Activated CD8-positive, alpha-beta memory T cell treated with anti-CD3 and anti-CD28 coated beads for 36 hours (primary cell): ENCODE measurements around the gene FUT2. TPM values are rescaled to one million over a fixed set of nuclear protein-coding genes. Genes with fewer than 3 reads are reported as not detected.
"Not testable (repeated sequence)": the region's sequence is repeated elsewhere in the genome, so short reads cannot be mapped to it uniquely, and the experiment has no call there.

ENCODE experiments used
- CTCF ChIA-PET: fragments of 350-600 bp; sonication (Branson Sonifier 250); formaldehyde crosslinking; loops from one replicate; lab custom pipeline; 2021; ENCODE audit warnings: antibody characterized with exemption; lab: Charles Lee
- POLR2A ChIA-PET: fragments of 350-600 bp; sonication (Branson Sonifier 250); formaldehyde crosslinking; loops from one replicate; lab custom pipeline; 2021; ENCODE audit warnings: antibody characterized with exemption; lab: Charles Lee
- total RNA-seq, 2 experiments: library from RNA; stranded (reverse); gene quantifications; one replicate each; pipeline ENCODE4 v1.2.3, GENCODE V29; 2021

Gene FUT2
- total RNA-seq, 2 experiments from 2014 or later: not detected

DNA sequence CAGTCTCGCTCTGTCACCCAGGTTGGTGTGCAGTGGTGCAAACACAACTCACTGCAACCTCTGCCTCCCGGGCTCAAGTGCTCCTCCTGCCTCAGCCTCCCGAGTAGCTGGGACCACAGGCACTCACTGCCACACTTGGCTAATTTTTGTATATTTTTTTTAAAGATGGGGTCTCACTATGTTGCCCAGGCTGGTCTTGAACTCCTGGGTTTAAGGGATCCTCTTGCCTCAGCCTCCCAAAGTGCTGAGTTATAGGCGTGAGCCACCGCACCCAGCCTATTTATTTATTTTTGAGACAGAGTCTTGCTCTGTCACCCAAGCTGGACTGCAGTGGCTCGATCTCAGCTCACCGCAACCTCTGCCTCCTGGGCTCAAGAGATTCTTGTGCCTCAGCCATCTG lies 9.1 kb upstream of the FUT2 start:
- CTCF ChIA-PET, POLR2A ChIA-PET: not testable (repeated sequence)

DNA sequence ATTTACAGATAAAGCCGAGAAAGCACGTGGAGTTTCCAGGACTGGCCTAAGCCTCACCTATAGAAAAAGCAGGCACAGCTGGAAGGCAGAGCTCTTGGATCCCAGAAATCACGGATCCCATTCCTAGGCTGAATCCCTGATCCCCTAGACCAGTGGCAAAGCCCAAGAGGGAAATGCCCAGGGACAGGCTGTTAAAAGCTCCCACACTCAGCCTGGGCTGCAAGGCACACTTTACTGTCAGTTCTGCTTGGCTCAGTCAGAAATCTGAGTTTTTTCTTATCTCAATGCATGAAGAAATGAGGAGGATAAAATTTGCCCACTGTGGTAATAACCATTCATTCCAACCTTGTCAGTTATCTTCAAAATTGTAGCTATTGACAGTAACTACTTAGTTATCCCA lies 8.0 kb upstream of the FUT2 start:
- CTCF ChIA-PET: interaction anchor here (0.9 kb wide), 1 partner anchor 284 kb away, joined by 3 read pairs; no protein-coding TSS in a partner anchor
- POLR2A ChIA-PET: no interaction called here

DNA sequence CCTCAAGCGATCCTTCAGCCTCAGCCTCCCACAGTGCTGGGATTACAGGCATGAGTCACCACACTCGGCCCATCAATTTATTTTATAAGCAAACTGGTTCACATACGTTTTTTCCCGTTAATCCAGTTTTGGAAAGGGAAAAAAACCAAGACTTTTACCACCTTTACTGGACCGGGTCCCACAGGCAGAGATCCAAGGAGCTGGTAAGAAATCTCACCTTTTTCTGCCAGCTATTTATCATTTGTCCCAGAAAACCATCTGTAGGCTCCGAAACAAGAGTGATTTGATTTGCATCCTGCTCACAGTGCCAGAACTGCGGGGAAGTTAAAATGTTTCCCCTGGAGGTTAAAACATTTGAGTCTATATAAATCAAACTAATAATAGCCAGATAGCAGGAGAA lies 6.3 kb upstream of the FUT2 start:
- POLR2A ChIA-PET: no interaction called here
- CTCF ChIA-PET: interaction anchor here (0.5 kb wide), 1 partner anchor 416 kb away, joined by 3 read pairs; no protein-coding TSS in a partner anchor

DNA sequence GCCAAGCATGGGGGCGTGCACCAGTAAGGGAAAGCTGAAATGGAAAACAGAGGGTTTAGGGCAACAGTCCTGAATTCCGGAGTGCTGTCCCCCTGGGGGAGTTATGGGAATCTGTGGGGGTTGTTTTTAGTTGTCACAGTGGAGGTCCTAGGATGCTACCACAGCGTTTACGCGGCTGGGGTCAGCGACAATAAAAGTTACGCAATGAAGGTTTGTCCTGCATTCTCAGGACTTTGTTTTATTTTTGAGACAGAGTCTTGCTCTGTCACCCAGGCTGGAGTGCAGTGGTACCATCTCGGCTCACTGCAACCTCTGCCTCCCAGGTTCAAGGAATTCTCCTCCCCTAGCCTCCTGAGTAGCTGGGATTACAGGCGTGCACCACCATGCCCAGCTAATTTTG lies 2.1 kb upstream of the FUT2 start:
- POLR2A ChIA-PET: not testable (repeated sequence)
- CTCF ChIA-PET: interaction anchor here (0.7 kb wide), 1 partner anchor 27 kb away, joined by 3 read pairs; no protein-coding TSS in a partner anchor

DNA sequence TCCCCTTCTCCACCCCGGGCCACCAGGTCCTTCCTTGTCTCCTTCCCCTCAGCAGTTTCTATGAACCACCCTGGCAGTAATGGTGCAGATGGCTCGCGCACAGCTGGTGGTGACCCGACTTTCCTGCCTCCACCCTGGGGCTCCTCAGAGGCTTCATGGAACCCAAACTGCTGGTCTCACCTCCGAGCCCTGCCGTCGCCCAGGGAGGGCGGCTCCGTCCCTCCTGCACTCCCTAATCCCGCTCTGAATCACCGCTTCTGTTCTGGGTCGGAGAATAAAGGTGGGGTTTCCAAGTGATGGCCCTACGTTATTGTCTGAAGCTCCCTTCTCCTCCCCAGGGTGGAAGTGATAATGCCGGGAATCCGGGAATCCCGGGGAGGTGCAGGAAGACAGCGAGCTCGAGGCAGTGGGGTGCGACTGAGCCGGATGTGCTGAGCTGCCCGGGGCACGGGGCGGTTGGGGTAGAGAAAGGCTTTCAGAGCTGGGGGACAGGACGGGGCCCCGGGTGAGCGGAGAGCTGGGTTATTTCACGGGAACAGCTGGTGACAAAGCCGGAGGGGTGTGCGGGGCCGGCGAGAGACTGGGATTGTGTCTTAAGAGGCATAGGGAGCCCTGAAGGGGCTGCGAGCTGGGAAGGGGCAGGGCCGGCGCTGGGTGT lies 711 bp downstream of the FUT2 start:
- POLR2A ChIA-PET: interaction anchor here (0.5 to 0.6 kb wide), 2 partner anchors 10 to 99 kb away, joined by 4 read pairs; no protein-coding TSS in a partner anchor

DNA sequence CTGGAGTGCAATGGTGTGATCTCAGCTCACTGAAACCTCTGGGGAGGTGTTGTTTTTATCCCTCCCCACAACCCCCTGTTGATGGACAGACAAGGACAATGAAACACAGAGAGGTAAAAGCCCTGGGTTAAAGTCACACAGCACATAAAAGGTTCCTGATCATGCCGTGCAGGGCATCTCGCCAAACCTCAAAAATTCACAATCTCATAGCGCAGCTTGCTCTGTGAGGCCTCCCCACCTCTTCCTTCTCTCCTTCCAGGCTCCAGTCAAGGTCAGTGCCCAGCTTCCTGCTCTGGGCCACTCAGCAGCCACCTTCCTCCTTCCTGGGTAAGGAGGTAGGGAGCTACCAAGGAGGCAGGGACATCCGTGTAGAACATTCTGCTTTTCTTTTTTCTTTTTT lies 2.3 kb downstream of the FUT2 start:
- CTCF ChIA-PET: interaction anchor here (0.7 kb wide), 1 partner anchor 247 kb away, joined by 4 read pairs; no protein-coding TSS in a partner anchor
- POLR2A ChIA-PET: no interaction called here

More for the DNA sequence above, 711 bp downstream of the FUT2 start:
- CTCF ChIA-PET: interaction anchor here (0.7 to 1.3 kb wide), 4 partner anchors 16 to 38 kb away, joined by 3 to 5 read pairs (median 4); no protein-coding TSS in a partner anchor

DNA sequence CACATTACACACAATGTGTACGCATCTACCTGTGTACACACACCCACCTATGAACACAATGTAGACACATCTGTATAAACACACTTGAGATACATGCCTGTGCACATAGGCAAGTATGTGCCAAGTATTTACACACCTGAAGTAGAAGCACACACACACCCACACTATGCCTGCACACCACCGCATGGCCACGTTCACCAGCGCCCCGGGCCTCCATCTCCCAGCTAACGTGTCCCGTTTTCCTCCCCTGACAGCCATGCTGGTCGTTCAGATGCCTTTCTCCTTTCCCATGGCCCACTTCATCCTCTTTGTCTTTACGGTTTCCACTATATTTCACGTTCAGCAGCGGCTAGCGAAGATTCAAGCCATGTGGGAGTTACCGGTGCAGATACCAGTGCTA lies 6.9 kb downstream of the FUT2 start:
- POLR2A ChIA-PET: no interaction called here
- CTCF ChIA-PET: no interaction called here

DNA sequence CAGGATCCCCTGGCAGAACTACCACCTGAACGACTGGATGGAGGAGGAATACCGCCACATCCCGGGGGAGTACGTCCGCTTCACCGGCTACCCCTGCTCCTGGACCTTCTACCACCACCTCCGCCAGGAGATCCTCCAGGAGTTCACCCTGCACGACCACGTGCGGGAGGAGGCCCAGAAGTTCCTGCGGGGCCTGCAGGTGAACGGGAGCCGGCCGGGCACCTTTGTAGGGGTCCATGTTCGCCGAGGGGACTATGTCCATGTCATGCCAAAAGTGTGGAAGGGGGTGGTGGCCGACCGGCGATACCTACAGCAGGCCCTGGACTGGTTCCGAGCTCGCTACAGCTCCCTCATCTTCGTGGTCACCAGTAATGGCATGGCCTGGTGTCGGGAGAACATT lies 7.5 kb downstream of the FUT2 start:
- POLR2A ChIA-PET: interaction anchor here (0.5 kb wide), 1 partner anchor 62 kb away, joined by 3 read pairs; no protein-coding TSS in a partner anchor
- CTCF ChIA-PET: interaction anchor here (0.5 kb wide), 1 partner anchor 14 kb away, joined by 3 read pairs; no protein-coding TSS in a partner anchor

DNA sequence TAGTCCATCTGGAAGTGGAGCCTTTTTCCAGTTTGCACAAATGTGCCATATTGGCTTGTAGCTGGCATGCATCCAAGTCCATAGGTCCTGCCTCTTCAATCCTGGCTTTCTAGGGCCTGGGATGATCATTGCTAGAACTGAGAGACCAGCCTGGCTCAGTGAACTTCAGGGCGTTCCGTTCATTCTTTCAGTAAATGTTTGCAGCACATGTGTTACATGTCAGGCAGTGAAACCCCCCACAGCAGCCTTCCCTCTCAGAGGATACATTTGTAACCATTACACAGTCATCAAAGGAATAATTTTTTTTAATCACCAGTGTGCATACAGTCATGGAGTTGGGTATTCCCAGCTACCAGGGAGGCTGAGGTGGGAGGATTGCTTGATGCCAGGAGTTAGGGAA lies 9.7 kb downstream of the FUT2 start:
- ChIA-PET CTCF (no interaction called here), POLR2A (no interaction called here)

DNA sequence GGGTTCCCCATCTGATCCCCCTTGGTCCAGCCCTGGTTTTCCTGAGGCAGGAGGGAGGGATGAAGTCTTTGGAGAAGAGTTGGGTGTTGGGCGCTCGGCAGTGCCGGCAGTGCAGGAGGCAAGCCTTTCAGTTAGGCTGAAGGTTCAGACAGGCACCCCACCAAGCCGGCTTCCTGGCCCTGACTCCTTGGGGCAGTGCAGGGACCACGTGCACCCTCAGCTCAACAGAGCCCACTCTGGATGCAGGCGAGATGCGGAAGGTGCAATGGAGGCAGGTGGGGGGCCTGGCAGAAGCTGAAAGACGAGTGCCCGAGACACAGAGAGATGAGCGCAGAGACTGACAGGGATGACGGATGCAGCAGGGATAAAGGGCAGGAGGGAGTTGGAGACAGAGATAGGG lies 12.7 kb downstream of the FUT2 start:
- POLR2A ChIA-PET: no interaction called here
- CTCF ChIA-PET: no interaction called here

DNA sequence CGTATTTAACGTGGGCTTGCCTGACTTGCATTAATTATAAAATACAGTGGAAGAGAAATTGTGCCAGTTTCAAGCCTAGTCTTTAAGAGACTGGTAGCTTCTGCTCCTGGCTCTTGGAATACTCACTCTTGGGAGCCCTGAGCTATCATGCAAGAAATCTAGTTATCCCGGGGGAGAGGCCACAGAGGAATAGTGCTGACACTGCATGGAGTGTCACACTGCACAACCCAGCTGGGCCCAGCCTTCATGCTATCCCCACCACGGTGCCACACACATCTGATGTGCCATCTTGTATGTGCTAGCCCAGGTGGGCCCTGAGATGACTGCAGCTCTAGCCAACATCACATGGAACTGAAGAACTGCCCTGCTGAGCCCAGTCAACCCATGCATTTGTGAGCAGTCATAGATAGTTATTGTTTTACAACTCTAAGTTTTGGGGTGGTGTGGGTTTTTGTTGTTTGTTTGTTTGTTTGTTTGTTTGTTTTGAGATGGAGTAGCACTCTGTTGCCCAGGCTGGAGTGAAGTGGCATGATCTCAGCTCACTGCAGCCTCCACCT lies 15.4 kb downstream of the FUT2 start:
- ChIA-PET CTCF (interaction anchor here (0.7 kb wide), 1 partner anchor 1632 kb away, joined by 4 read pairs; no protein-coding TSS in a partner anchor), POLR2A (interaction anchor here (0.6 kb wide), 1 partner anchor 163 kb away, joined by 4 read pairs; no protein-coding TSS in a partner anchor)

DNA sequence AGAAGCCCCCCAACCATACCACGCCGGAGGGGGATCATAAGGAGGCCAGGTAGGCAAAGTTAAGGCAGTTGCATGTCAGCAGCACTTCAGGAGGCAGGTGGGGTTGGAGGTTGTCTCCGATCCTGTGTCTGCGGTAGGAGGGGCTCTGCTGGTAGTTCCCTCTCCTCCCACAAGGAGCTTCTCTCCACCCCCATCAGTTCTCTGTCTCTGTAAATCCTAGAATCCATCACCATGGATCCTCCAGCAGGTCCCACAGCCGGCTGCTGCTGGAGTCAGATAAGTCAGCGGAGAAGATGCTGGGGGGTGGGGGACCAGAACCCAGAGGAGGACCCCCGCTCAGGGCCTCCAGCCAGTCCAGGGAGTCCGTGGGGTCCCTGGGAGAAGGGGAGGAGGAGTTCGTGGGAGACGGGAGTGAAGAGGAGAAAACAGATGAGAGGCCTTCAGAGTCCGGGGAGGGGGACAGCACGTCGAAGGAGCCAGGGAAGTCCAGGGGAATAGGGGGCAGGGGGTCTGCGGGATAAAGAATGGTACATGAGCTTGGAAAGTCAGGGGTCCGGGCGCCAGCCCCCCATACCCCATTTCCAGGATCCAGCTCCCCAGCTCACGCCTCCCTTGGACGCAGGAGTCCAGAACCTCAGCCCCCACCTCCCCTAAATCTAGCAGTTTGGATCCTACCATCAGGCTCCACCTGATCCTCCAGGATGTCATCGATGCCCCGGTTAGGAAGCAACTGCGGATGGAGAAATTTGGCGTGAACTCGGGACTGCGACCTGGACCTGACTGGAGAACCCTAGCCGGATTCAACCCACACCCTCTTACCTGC lies 17.5 kb downstream of the FUT2 start:
- ChIA-PET POLR2A (interaction anchor here (0.5 to 0.7 kb wide), 4 partner anchors 12 to 127 kb away, joined by 3 to 10 read pairs (median 4); partner anchors contain the start of gene HSD17B14), CTCF (interaction anchor here (0.9 to 1.2 kb wide), 3 partner anchors 38 to 437 kb away, joined by 3 read pairs; no protein-coding TSS in a partner anchor)

DNA sequence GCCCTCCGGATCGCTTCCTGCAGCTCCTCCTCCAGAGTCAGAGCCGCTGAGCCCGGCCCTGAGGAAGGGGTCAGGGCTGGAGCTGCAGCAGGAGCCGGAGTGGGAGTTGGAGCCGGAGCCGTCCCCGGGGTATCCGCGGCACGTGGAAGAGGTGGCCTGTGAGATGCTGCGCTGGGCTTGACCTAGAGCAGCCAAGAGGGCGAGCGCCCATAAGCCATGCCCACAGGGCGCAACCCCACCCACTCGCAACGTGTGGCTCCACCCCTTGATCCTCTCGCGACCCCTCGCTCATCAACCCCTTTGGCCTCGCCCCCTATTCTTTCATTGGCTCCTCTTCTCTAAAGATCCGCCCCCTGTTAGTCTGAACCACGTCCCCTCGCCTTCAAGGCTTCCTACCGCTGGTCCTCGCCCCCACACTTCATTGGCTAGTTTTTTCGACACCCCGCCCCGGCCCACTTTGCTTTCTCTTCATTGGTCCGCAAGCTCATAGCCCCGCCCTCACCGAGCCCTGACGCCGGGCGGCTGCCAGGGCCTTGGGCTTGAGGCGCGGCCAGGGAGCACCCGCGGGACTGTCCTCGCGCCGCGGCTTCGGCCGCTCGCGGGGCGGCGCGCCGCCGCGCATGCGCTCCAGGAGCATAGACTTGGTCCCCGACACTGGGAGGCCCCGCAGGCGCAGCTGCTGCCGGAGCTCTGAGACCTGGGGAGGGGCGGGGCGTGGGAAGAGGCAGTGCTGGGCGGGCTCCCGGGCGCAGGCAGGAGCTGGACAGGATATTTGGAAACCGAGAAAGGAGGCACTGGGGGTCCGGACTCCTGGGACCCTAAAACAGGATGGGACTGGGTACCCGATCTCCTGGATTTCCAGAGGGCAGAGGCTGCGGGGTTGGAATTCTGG lies 18.3 kb downstream of the FUT2 start:
- POLR2A ChIA-PET: interaction anchor here (0.5 kb wide), 1 partner anchor 76 kb away, joined by 3 read pairs; no protein-coding TSS in a partner anchor
- CTCF ChIA-PET: interaction anchor here (0.9 to 1.3 kb wide), 4 partner anchors 18 to 438 kb away, joined by 3 to 4 read pairs (median 3); partner anchors contain the start of gene FUT2

DNA sequence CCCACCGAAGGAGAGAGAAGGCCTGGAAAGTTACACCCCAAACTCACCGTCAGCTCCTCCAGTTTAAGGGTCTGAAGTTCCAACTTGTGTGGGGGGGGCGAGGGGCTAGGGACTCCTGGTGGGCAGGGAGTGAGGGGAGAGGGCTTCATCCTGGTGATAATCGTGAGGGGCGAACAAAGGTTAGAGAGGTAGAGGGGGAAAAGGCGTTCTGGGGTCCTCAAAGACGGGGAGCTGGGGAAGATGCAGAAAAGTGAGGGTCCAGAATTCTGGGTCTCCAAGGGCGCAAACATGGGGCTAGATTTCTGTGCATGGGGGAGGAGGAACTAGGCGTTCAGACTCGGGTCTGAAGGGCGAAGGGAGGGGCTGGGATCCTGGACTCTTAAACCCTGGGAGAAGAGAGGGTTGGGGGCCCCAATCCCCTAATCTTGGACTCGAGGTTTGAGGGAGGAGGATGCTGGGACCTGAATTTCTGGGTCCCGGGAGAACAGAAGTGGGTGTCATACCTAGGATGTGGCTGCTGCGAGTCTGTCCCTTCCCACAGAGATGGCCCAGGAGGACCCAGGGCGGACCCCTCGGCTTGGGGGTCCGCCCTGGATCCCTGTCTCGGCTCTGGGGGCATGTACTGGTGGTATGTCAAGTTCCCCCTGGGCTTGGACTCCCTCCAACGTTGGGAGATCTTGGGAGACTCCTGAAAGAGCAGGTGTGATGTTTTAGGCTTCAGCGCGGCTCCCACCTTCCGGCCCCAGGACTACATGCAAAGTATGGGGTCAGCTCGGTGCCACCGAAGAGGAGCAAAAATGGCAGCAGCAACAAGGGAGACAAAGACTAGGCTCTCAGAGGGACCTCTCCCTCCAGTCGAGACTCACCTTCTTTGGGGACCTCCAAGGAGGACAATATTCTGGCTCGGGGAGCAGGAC lies 19.2 kb downstream of the FUT2 start:
- ChIA-PET POLR2A (interaction anchor here (0.5 kb wide), 1 partner anchor 56 kb away, joined by 4 read pairs; no protein-coding TSS in a partner anchor), CTCF (interaction anchor here (1.3 kb wide), 1 partner anchor 19 kb away, joined by 4 read pairs; the partner anchor contains the start of gene FUT2)

DNA sequence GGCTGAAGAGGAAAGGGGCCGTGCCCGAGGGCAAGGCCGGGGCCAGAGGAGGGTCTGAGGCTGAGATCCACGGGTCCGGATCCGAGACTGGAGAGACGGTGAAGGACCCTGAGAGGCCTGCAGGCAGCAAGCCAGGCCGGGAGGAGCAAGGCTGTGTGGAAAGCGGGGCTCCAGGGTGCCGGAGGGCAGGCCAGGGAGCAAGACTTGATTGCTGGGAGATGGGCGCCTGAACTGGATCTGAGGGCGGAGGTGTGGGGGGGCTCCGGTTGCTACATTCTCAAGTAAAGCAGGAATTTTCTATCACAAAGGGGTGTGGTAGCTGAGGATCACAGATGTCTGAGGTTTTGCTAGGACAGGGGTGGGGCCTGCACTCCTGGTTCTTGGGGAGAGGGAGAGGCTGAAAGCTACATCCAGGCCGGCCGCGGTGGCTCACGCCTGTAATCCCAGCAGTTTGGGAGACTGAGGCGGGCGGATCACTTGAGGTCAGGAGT lies 20.0 kb downstream of the FUT2 start:
- ChIA-PET CTCF (interaction anchor here (1.3 kb wide), 1 partner anchor 20 kb away, joined by 4 read pairs; the partner anchor contains the start of gene FUT2), POLR2A (interaction anchor here (0.5 kb wide), 1 partner anchor 57 kb away, joined by 4 read pairs; no protein-coding TSS in a partner anchor)

DNA sequence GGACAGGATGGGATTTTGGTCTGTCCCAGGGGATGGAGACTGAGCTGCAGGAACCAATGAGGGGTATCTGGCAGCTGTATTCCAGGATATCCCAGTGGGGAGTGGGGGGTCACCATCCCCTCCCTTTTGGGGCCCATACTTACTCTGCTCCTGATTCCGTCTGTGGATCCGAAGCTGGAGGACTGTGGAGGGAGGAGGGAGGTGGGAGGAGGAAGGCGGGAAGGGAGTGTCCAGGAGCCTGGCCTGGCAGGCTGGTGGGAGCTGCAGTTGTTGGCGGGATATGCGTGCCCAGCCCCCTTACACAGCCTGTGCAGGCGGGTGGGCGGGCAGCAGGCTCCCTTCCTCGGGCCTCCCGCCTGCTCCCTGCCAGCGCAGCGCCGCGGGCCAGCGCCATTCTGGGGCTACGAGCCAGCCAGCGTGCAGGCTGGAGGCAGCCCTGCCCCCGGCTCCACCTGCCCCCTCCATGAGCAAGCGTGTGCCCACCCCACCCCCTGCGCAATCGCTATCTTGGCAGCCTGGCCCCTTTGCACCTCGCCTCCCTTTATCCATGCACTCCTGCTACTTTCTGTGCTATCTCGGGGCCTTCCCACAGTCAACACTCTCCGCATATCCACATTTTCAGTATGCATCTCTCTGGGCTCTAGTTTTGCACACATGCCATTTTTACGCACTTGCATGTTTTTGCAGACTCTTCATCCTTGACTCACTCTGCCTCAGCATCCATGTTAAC lies 21.0 kb downstream of the FUT2 start:
- POLR2A ChIA-PET: no interaction called here
- CTCF ChIA-PET: interaction anchor here (0.7 kb wide), 2 partner anchors 14 to 16 kb away, joined by 3 to 4 read pairs; no protein-coding TSS in a partner anchor
